Right lobe of liver (tissue), 6 donors: Measurements from ENCODE around the gene S100A9. TPM values are rescaled to one million over a fixed set of nuclear protein-coding genes. Genes with fewer than 3 reads are reported as not detected.

Experiments used
- ATAC-seq, 4 donors: fragments of 200-7000 bp; cut with Tn5 transposase; one replicate each; pipeline ENCODE4 v1.9.1; 2020; ENCODE audit warnings: mild to moderate bottlenecking in 4 of 4, moderate library complexity in 4 of 4
- DNase-seq, 3 donors: peaks; one replicate each; pipeline ENCODE4 v3.0.0-alpha.2; 2020
- H3K27ac ChIP-seq, 3 donors: fragments of 200-600 bp; one replicate each; pipeline ENCODE4 v1.8.0; 2022
- H3K27me3 ChIP-seq, 2 donors: fragments of 200-600 bp; one replicate each; pipeline ENCODE4 v1.8.0; 2022
- H3K36me3 ChIP-seq, 4 donors: fragments of 200-600 bp; sonication (generic) in 1 of 4; one replicate each; pipeline versions ENCODE4 v1.5.1 to v1.8.0; 2017 to 2022; ENCODE audit warnings: control low read depth in 1 of 4
- H3K4me1 ChIP-seq, 4 donors: fragments of 200-600 bp; sonication (generic) in 1 of 4; one replicate each; pipeline versions ENCODE4 v1.5.1 to v1.8.0; 2017 to 2022; ENCODE audit warnings: control low read depth in 1 of 4
- H3K4me3 ChIP-seq, 3 donors: fragments of 200-600 bp; one replicate each; pipeline ENCODE4 v1.8.0; 2022
- H3K9me3 ChIP-seq, 4 donors: fragments of 200-600 bp; sonication (generic) in 1 of 4; one replicate each; pipeline versions ENCODE4 v1.5.1 to v1.8.0; 2017 to 2022; ENCODE audit warnings: control low read depth in 1 of 4
- CTCF ChIP-seq, 4 donors: fragments of 200-600 bp in 3 of 4; fragments of 450-650 bp in 1 of 4; IDR thresholded peaks; one replicate each; pipeline versions ENCODE4 v1.5.1 to v1.8.0; 2016 to 2022; ENCODE audit warnings: antibody characterized with exemption in 4 of 4, mild to moderate bottlenecking in 2 of 4
- POLR2A ChIP-seq: fragments of 450-650 bp; IDR thresholded peaks from one replicate; pipeline ENCODE4 v1.6.1; 2017; ENCODE audit warnings: antibody characterized with exemption, mild to moderate bottlenecking
- WGBS: methylation state at CpG from one replicate; pipeline ENCODE4 v1.1.6; 2018; ENCODE audit warnings: low coverage, low lambda C conversion rate; ENCODE audit not compliant: insufficient coverage; ENCODE audit errors: missing lambda C conversion rate; 5-methylcytosine and 5-hydroxymethylcytosine counted together
- intact Hi-C, 2 donors: fragments of 100-400 bp; cut with DNase I; formaldehyde crosslinking; loops; one replicate each; pipeline versions ENCODE4 v1.11.2 to v1.14.1; 2022
- total RNA-seq, 6 experiments: library from RNA; depleted of rRNA in 2 of 6; stranded (reverse); fragments of >200 nt in 2 of 6; fragmentation: NEBNext Ultra II Directional in 3 of 6; extraction: Animal tissue kit (Norgen Biotek cat#: 25700) in 3 of 6; gene quantifications; one replicate each; pipeline versions ENCODE4 v1.1.0 to v1.2.4, GENCODE V29; 2016 to 2023
- donor health status: DM: no; HTN: yes; CAD: no.
- donor health status: DM: no; HTN: no; CAD: no.
- donor health status: DM: no; HTN: no; CAD: no.
- donor health status: DM: no; HTN: yes; CAD: no.
- donor health status: DM: no; HTN: yes; CAD: no.

Gene S100A9
- total RNA-seq, 6 experiments from 2014 or later, result 34.3 to 96.8 (median 64.5) TPM

DNA sequence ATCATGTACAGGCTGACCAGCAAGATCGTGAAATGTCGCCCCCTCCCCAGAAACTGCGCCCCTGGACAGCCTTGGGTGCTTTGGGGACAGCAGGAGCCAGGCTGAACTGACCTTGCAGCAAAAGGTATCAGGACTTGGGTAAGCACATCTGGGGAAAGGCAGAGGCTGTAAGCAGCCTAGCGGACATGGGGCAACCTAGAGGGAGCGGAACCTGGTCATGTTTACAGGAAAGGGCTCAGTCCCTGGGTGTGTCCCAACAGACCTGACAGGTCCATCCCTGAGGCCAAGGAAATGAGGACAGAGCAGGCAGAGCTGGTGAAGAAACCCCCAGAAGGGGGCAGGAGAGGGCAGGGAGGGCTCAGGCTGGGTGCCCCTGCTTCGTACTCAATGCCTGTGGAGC is 36.3 kb downstream of the S100A9 start:
- 53% methylated on average over 5 of the region's 6 CpGs for WGBS
- TF ChIP-seq POLR2A, result no peak
- no peak for TF ChIP-seq CTCF (IDR thresholded peaks at IDR 0.05)

DNA sequence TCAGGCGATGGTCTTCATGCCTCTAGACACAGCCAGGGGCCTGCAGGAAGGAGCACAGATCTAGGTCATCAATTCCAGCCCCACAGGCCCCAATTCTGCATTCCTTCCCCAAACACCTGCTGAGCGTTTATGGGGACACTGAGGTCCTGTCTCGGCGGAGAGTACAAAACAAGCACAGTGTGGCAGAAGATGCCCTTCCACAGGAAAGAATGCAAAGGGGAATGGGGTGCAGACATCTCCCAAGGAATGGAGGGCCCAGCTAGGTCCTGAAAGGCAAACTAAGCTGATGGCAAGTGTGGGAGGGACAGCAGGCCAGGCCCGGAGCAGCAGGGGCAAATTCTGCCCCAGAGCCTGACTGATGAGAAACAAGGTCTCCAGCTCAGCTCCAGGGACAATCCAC is 36.7 kb downstream of the S100A9 start:
- ATAC-seq (no peak), DNase-seq (no peak)
- WGBS, result 50% methylated on average over 2 of the region's 5 CpGs
- Histone ChIP-seq H3K27me3 (no peaks in the 10 kb centered on the region), H3K27ac (no peak overlapping the region), H3K36me3 (no peaks in the 10 kb centered on the region), H3K4me3 (no peak overlapping the region), H3K9me3 (no peaks in the 10 kb centered on the region), H3K4me1 (no peaks in the 10 kb centered on the region)
- intact Hi-C loops, result no loop called here
- TF ChIP-seq CTCF (IDR thresholded peaks at IDR 0.05) (no peak), POLR2A (no peak)

More for the DNA sequence above, 36.3 kb downstream of the S100A9 start:
- H3K27me3 ChIP-seq, result no peaks in the 10 kb centered on the region
- DNase-seq (no peak), ATAC-seq (peak in 3 of 4 donors; percentile 15 to 32 (median 26))
- no peaks in the 10 kb centered on the region for H3K4me1 ChIP-seq
- H3K9me3 ChIP-seq, result no peaks in the 10 kb centered on the region
- intact Hi-C loops, result no loop called here
- H3K27ac ChIP-seq, result no peak overlapping the region
- no peak overlapping the region for H3K4me3 ChIP-seq
- H3K36me3 ChIP-seq, result no peaks in the 10 kb centered on the region

DNA sequence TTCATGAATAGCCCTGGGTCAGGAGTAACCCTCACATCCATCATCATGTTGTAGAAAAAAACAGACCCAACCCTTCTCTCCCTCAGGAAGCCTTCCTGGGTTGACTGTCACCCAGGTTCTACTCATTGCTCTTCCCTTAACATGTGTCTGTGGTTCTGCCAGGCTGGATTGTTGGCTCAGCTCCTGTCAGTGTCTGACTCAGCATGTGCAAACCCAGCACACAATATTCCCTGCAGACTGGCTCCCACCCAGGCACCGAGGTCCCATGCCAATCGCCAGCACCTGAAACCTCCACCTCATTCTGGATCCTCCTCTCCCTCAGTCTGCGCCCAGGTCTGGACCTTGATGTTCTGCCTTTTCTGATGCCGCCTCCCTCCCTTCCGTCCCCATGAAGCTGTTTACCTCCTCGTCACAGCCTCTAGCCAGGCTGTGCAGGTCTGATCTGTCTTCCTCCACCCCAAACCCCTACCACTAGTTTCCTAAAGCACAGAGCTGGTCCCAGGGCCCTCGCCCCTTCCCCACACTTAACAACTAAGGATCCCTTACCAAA is 37.6 kb downstream of the S100A9 start:
- no peak for DNase-seq
- 66% methylated on average over 6 of the region's 7 CpGs for WGBS
- ATAC-seq, result peak in 1 of 4 donors; percentile 45
- Histone ChIP-seq H3K4me1 (no peaks in the 10 kb centered on the region), H3K36me3 (no peaks in the 10 kb centered on the region), H3K27me3 (no peaks in the 10 kb centered on the region), H3K9me3 (no peaks in the 10 kb centered on the region), H3K4me3 (no peak overlapping the region), H3K27ac (no peak overlapping the region)
- TF ChIP-seq CTCF (IDR thresholded peaks at IDR 0.05) (no peak), POLR2A (no peak)
- intact Hi-C loops, result no loop called here

GRCh38 chr1:153395776-153396175 is 38.1 kb downstream of the S100A9 start:
- intact Hi-C loops, result no loop called here
- DNase-seq, result no peak
- H3K4me3 ChIP-seq, result no peak overlapping the region
- H3K27me3 ChIP-seq, result no peaks in the 10 kb centered on the region
- H3K4me1 ChIP-seq, result no peaks in the 10 kb centered on the region
- no peak for TF ChIP-seq POLR2A
- TF ChIP-seq CTCF (IDR thresholded peaks at IDR 0.05), result no peak
- ATAC-seq, result no peak
- 58% methylated on average over 6 of the region's 6 CpGs for WGBS
- no peak overlapping the region for H3K27ac ChIP-seq
- no peaks in the 10 kb centered on the region for H3K9me3 ChIP-seq
- no peaks in the 10 kb centered on the region for H3K36me3 ChIP-seq

GRCh38 chr1:153396461-153396860 is 38.8 kb downstream of the S100A9 start:
- Histone ChIP-seq H3K4me3 (no peak overlapping the region), H3K9me3 (no peaks in the 10 kb centered on the region), H3K27ac (no peak overlapping the region), H3K27me3 (no peaks in the 10 kb centered on the region), H3K4me1 (no peaks in the 10 kb centered on the region), H3K36me3 (no peaks in the 10 kb centered on the region)
- no peak for TF ChIP-seq CTCF (IDR thresholded peaks at IDR 0.05)
- TF ChIP-seq POLR2A, result no peak
- intact Hi-C loops, result no loop called here
- WGBS, result 58% methylated on average over 5 of the region's 6 CpGs
- ATAC-seq (no peak), DNase-seq (no peak)
